GM21825 (cell line): ENCODE data around the gene NSUN6.
"Not testable (repeated sequence)": the region's sequence is repeated elsewhere in the genome, so short reads cannot be mapped to it uniquely, and the experiment has no call there.

Experiments
- ATAC-seq: cut with Tn5 transposase; IDR thresholded peaks from one replicate; pipeline ENCODE4 v1.9.1; 2021; ENCODE audit warnings: mild to moderate bottlenecking, moderate library complexity; ENCODE audit not compliant: unreplicated experiment

NSUN6 gene

GRCh38 chr10:18611168-18611567 is 40.2 kb downstream of the NSUN6 start:
- ATAC-seq: no peak

GRCh38 chr10:18610517-18610916 is 40.9 kb downstream of the NSUN6 start:
- ATAC-seq: no peak

- no peak for ATAC-seq
Measured at GRCh38 chr10:18608596-18608995, 42.8 kb downstream of the NSUN6 start.

- ATAC-seq: no peak
Measured at GRCh38 chr10:18607503-18608378, 43.6 kb downstream of the NSUN6 start.

GRCh38 chr10:18606051-18606695 is 45.2 kb downstream of the NSUN6 start:
- ATAC-seq: no peak

- no peak for ATAC-seq
Measured at GRCh38 chr10:18601321-18601720, 50.1 kb downstream of the NSUN6 start.

GRCh38 chr10:18599392-18599791 is 52.0 kb downstream of the NSUN6 start:
- no peak for ATAC-seq

GRCh38 chr10:18594574-18595156 is 56.7 kb downstream of the NSUN6 start:
- ATAC-seq: no peak

- not testable (repeated sequence) for ATAC-seq
Measured at GRCh38 chr10:18591141-18591540, 60.2 kb downstream of the NSUN6 start.

- not testable (repeated sequence) for ATAC-seq
Measured at GRCh38 chr10:18586637-18587036, 64.8 kb downstream of the NSUN6 start.

GRCh38 chr10:18583575-18584270 is 67.7 kb downstream of the NSUN6 start:
- ATAC-seq: no peak

- ATAC-seq: no peak
Measured at GRCh38 chr10:18582803-18583202, 68.6 kb downstream of the NSUN6 start.

GRCh38 chr10:18577823-18578685 is 73.3 kb downstream of the NSUN6 start:
- ATAC-seq: no peak

- ATAC-seq: no peak
Measured at GRCh38 chr10:18576586-18576985, 74.8 kb downstream of the NSUN6 start.

GRCh38 chr10:18572959-18573561 is 78.3 kb downstream of the NSUN6 start:
- ATAC-seq: no peak

- ATAC-seq: no peak
Measured at GRCh38 chr10:18571780-18572179, 79.6 kb downstream of the NSUN6 start.

- no peak for ATAC-seq
Measured at GRCh38 chr10:18571076-18571475, 80.3 kb downstream of the NSUN6 start.

GRCh38 chr10:18570386-18570785 is 81.0 kb downstream of the NSUN6 start:
- not testable (repeated sequence) for ATAC-seq

- ATAC-seq: no peak
Measured at GRCh38 chr10:18567343-18567856, 84.0 kb downstream of the NSUN6 start.

GRCh38 chr10:18566177-18566576 is 85.2 kb downstream of the NSUN6 start:
- ATAC-seq: no peak
